OCI-LY7 (cell line): ENCODE measurements around the gene ADARB2.

ENCODE experiments used
- EZH2phosphoT487 ChIP-seq: fragments of 200-600 bp; sonication (generic); IDR thresholded peaks from 2 replicates; pipeline ENCODE4 v1.6.1; 2018; ENCODE audit warnings: low read depth, borderline replicate concordance, mild to moderate bottlenecking, mixed run types, antibody characterized with exemption, low read length, moderate library complexity, mixed read lengths
- TF ChIP-seq, protein P1 (sequence below): fragments of 200-600 bp; sonication (generic); conservative IDR thresholded peaks from 2 replicates; pipeline ENCODE4 v1.5.1; 2014; ENCODE audit warnings: mild to moderate bottlenecking, antibody characterized with exemption, low read length, moderate library complexity, mixed read lengths

DNA sequence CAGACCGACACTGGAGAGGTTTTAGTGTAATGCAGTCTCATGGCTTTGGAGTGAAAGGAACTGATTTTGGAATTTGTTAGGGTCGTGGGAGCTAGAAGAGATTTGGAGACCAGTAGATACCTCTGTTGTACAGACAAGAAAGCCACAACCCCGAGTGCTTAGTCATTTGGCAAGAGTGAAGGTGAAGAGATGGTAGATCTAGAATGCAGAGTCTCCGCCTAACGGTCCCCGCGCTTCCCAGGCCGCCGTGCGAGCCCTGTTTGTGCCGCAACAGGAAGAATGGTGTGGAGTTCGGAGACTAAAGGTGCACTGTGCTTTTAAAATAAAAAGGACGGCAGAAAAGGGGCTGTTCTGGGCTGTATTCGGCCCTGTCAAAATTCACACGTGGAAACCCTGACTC is 186.7 kb downstream of the ADARB2 start:
- TF ChIP-seq, protein P1, sequence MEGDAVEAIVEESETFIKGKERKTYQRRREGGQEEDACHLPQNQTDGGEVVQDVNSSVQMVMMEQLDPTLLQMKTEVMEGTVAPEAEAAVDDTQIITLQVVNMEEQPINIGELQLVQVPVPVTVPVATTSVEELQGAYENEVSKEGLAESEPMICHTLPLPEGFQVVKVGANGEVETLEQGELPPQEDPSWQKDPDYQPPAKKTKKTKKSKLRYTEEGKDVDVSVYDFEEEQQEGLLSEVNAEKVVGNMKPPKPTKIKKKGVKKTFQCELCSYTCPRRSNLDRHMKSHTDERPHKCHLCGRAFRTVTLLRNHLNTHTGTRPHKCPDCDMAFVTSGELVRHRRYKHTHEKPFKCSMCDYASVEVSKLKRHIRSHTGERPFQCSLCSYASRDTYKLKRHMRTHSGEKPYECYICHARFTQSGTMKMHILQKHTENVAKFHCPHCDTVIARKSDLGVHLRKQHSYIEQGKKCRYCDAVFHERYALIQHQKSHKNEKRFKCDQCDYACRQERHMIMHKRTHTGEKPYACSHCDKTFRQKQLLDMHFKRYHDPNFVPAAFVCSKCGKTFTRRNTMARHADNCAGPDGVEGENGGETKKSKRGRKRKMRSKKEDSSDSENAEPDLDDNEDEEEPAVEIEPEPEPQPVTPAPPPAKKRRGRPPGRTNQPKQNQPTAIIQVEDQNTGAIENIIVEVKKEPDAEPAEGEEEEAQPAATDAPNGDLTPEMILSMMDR, result no peak
- no peak for TF ChIP-seq EZH2phosphoT487
